ENCODE measurements around the gene FNDC10.
A peak's percentile ranks its signal among the peaks of the same experiment; 100 is the strongest.
"Not testable (repeated sequence)": the region's sequence is repeated elsewhere in the genome, so short reads cannot be mapped to it uniquely, and the experiment has no call there.

The FNDC10 gene

DNA sequence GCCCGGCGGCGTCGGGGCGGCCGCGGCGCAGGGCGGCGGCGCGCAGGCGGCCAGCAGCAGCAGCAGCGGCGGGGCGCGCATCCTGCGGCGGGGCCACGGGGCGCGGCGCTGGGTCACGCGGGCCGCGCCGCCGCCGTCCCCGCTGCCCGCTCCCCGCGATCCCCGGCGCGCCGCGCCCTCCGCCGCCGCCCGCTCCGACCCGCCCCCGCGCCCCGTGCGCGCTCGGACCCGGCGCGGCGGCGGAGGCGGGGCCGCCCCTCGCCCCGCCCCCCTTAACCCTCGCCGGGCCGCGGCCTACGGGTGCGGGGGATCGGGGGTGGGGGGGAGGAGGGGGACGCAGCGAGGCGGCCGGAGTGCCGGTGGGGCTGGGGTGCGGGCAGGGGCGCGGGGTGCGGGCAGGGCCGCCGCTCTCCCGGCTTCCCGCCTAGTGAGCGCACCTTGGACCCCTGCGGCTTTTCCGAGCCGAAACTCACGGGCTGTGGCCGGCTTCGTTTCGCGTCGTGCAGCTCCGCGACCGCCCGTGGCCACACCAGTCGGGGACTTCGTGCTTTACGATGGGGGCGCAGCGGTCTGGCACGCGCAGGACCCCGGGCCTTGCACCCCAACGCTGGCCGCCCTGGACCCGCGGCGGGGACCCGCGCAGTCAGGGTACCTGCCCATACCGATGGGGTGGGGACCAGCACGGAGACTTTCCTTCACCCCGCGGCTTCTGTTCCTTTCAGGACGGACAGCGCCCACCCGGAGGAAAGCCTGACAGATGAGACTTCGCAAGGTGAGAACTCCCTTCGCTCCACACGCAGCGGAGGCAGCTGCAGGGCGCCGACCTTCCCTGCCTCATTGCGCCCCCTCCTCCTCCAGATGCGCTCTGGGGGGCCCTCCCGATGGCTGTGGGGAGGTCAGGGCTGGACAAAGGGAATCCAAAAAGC is at the start of gene FNDC10:
Gene FNDC10 (minus strand): TSS at position 201 of the 926 bp plus-strand sequence. CDS start 120 bp downstream, at position 81.
- DNase-seq (ENCODE audit: low read depth) = no peak

DNA sequence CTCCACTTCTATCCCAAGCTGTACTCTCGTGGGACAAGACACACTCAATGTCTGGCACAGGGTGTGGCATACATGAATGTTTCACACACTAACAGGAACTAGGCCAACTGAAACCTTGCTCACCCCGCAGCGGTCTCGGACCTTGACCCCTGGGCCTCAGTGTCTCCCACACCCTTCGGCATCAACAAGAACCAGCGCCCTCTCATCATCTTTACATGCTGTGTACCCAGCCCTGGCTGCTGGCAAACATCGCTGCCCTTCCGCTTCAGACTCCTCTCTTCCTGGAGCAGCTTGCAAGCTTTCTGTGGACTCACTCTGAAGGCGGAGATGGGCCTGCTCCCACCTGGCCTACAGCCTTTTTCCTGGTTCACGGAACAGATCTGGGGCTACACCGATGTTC is 48.3 kb upstream of the FNDC10 start:
- DNase-seq (ENCODE audit: low read depth) = not testable (repeated sequence)

DNA sequence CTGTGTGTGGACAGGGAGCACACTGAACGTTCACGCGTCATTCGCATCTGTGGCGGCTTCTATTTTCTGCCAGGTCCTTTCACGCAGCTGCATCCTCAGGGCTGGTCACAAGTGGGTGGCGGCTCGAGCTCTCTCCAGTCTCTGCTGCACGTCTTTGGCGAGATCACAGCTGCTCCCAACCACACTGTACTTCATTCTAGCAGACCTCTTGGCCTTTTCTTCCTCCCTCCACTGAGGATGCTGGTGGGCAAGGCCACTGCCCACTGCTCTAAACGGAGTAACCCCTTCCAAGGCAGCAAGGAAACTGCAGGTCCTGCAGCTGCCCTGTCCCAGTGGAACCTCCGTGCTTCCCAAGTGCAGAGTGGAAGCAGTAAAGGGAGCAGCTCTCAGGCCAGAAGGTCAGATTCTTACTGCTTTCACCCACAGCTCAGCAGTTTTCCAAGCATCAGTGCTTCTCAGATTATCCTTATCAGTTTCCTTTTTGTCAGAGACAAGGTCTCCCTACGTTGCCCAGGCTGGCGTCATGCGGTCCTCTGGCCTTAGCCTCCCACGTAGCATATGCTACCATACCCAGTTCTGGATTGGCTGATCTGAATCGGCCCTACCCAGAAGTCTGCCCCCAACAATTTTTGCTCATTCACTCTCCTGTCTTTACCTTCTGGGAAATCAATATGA is 47.8 kb upstream of the FNDC10 start:
- DNase-seq (ENCODE audit: low read depth) = not testable (repeated sequence)

DNA sequence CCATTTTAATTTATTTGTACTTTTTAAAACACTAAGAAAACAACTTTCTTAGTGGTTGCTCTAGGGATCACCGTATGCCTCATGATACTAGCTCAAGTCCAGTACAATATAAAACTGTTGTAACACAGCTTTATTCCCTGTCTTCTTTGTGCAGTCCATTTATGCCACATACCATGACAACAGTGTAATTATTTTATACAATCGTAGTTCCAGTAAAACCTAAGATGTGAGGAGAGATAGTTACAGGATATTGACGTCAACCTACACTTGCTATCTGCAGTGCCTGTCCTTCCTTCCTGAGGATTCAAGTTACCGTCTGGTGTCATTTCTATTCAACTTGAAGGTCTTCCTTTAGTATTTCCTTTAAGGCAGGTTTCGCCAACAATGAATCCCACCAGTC is 46.4 kb upstream of the FNDC10 start:
- DNase-seq (ENCODE audit: low read depth) = not testable (repeated sequence)

DNA sequence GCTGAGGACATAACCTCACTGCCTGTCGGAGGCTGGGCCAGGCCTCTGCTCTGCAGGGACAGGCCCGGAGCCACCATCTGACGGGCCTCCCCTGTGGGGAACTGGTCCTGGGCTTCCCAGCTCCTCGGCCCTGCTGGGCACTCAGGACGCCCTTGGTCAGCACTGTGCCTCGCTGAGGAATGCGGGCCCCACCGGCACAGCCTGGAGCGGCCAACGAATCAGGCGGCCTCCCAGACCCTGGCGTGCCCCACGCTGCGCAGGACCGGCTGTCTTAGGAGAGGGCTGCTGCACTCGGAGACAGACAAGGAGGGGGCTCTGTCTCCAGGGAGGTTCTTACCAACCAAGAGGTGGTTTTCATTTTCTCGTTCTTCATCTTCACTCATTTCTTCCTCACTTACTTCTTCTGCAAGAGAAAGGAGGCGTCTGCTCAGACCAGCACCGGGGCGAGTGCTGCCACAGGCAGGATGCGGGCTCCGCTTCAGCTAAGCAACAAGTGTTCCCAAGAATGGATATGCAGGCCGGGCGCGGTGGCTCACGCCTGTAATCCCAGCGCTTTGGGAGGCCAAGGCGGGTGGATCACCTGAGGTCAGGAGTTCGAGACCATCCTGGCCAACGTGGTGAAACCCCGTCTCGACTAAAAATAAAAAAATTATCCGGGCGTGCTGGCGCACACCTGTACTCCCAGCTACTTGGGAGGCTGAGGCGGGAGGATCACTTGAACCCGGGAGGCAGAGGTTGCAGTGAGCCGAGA is 41.0 kb upstream of the FNDC10 start:
- DNase-seq (ENCODE audit: low read depth) = not testable (repeated sequence)

DNA sequence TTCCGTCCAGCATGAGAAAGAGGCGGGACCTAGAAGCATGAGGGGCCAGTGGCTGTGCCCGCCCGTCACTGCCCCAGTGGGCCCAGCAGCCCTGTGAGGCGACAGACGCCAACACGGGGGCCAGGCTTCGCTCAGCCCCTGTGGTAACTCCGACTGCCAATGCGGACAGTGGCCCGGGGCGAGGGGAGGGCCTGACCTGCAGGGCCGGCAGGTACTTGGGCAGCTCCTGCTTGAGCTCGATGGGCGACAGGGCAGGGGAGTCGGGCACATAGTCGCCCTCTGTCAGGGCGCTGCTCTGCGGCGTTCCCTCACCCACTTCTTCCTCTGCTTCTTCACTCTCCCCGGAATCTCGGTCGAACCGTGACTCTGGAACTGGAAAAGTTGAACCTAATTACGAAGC is 40.1 kb upstream of the FNDC10 start:
- DNase-seq (ENCODE audit: low read depth) = not testable (repeated sequence)

DNA sequence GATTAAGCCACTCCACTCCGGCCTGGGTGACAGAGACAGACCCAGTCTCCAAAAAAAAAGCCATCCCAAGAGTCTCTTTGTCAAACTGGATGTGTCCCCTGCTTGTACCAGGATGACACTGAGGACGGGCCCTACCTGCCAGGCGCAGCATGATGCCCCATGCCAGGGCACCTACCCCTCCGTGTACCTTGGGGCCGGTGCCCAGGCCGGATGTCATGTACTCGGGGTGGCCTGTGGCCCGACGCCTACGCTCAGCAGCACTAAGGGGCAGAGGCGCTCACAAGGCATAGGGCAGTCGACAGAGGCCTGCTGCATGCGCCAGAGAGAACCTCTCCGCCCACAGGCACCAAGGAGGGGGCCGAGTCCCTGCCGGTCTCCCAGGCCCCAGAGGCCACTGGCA is 39.4 kb upstream of the FNDC10 start:
- not testable (repeated sequence) for DNase-seq (ENCODE audit: low read depth)

DNA sequence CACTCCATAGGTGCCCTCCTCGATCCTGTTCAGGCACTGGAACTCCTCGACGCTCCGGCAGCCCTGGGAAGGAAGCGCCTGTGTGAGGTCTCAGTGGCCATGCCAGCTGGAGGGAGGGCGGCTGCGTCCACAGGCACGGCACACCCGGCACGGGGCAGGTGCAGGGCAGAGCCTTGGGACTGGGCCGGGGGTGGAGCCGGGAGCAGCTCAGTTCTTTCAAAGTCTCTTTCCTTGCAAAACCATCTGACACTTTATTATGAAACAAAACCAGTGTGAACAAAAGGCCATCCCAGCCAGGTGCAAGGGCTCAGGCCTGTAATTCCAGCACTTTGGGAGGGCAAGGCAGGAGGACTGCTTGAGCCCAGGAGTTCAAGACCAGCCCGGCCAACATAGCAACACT is 38.6 kb upstream of the FNDC10 start:
- DNase-seq (ENCODE audit: low read depth) = not testable (repeated sequence)

DNA sequence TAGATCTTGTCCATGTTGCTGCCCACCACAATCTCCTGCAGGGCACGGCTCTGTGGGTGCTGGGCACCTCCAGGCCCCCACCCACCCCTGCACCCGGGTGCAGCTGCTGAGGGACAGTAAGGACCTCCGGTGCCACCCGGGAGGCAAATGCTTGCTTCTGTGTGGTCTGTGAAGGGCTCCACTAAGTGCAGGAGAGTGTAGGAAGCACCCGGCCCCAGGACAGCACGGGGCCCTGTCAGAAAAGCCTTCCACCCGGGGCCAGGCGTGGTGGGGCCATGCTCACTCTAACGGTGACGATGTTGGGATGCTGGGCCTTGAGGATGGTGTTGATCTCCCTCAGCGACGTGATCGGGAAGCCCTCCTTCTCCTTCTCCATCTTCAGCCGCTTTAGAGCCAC is 37.5 kb upstream of the FNDC10 start:
- not testable (repeated sequence) for DNase-seq (ENCODE audit: low read depth)

DNA sequence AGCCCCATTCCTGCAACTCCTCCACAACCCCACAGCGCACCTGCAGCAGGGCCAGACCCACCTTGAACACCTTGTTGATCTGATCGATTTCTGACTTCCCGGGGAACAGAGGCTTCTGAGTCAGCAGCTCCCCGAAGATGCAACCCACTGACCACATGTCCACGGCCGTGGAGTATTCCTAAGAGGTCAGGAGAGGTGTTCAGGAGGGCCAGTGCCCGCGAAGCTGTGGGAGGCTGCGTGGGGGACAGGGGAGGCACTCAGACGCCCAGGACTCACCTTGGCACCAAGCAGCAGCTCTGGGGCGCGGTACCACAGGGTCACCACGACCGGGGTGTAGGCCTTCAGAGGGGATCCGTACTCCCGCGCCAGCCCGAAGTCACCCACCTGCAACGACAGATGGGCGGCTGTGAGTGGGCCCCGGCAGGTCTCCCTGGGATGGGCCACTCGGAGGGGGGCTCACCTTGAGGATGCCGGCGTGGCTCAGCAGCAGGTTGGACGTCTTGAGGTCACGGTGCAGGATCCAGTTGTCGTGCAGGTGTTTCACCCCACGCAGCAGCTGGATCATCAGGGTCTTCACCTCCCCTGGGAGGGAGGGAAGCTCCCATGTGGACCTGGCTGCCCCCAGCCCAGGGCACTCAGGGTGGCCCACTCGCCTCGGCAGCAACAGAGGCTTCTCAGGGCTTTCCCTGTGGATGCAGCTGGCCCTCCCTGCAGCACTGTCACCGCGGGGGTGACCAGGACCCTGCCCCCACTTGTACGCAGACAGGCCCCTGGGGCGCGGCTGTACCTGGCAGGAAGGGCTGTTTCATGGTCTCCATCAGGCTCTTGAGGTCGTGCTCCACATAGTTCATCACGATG is 36.9 kb upstream of the FNDC10 start:
- DNase-seq (ENCODE audit: low read depth) = not testable (repeated sequence)

DNA sequence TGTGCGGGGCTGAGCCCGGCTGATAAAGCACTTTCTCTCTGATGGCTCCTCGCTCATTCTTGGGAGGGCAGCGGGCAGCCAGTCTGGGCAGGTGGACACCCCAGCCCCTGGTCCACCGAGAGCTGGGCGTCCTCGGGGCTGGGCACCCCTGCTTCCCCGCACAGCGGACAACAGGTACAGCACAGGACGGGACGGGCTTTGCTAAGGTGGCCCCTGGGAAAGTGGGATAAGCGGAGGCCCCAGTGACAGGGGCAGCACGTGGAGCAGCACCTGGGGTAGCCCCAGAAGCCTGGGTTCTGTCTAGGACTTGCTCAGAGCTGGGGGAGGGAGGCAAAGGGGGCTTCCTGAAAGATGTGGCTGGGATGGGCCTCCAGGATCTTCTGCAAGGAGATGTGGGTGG is 34.7 kb upstream of the FNDC10 start:
- DNase-seq (ENCODE audit: low read depth) = not testable (repeated sequence)

DNA sequence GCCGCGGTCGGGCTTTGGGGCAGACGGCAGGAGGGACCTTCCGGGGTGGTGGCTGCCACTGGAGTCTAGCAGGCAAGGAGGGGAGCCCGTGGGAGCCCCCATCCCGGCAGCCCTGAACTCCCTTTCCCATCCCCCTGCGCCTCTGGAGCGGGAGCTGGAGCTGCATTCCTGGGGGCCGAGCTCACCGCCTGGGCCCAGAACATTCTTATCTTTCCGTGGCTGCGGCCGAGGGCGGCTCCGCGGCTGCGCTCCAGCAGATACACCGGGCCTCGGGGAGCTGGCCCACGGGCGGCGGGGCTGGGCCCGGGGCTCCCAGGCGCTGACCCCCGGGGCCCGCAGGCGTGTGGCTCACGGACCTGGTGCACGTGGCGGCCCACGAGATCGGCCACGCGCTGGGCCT is 33.5 kb upstream of the FNDC10 start:
- not testable (repeated sequence) for DNase-seq (ENCODE audit: low read depth)

DNA sequence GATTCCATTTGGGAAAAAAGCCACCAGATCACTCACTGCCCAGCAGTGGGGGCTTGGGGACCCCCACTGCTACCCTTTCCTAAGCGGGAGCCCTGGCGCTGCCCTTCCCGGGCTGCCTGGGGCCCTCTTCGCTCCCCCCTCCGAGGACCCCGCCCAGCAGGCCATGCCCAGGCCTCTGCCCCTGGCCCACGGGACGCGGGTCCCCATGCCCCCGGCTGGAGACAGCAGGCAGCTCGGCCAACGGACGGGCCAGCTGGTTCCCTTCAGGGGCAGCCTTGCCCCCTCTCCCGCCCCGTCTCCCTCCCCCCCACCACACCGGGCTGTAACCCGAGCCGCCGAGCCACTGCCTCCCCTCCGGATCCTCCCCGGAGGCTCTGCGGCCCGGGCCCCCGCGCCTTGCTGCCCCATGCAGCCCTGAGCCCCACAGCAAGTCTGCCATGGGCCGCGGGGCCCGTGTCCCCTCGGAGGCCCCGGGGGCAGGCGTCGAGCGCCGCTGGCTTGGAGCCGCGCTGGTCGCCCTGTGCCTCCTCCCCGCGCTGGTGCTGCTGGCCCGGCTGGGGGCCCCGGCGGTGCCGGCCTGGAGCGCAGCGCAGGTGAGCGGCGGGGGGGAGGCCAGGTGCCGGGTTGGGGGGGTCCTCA is 32.0 kb upstream of the FNDC10 start, which contains the start of gene MMP23B:
Gene MMP23B (plus strand): TSS at position 392 of the 639 bp plus-strand sequence. CDS start 46 bp downstream, at position 438.
- no peak for DNase-seq (ENCODE audit: low read depth)

DNA sequence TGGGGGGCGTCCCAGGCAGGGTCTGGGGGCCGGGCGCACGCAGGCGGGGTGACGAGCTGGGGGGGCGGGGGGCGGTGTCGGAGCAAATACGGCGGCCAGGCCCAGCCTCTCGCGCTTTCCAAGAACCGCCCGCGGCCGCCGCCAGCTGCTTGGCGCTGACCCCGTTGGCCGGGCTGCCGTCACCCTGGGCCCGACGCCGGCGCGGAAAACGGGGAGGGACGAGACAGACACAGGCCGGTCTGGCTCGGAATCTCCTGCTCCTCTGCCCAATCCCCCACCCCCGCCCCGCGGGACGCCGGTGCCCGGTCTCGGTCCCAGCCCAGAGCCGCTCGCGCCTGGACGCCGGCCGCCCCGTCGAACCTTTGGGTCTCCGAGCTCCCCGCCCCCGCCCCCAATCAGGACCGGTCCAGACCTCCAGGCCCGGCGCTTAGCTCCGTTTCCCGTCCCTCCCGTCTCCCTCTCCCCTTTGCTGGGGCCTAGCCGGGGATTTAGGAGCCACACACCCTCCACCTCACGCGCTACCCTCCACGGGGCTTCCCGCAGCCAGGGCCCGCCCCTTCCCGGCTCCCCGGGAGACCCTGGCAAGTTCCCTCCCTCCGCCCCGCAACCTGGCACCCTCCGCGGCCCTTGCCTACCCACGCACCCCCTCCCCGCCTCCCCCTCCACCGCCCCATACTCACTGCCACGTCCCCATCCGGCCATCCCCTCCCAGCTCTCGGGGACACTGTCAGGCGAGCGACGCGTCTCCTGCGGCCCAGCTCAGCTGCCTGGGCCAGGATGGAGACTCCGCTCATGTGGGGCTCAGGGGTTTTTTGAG is 31.2 kb upstream of the FNDC10 start:
- DNase-seq (ENCODE audit: low read depth) = no peak

DNA sequence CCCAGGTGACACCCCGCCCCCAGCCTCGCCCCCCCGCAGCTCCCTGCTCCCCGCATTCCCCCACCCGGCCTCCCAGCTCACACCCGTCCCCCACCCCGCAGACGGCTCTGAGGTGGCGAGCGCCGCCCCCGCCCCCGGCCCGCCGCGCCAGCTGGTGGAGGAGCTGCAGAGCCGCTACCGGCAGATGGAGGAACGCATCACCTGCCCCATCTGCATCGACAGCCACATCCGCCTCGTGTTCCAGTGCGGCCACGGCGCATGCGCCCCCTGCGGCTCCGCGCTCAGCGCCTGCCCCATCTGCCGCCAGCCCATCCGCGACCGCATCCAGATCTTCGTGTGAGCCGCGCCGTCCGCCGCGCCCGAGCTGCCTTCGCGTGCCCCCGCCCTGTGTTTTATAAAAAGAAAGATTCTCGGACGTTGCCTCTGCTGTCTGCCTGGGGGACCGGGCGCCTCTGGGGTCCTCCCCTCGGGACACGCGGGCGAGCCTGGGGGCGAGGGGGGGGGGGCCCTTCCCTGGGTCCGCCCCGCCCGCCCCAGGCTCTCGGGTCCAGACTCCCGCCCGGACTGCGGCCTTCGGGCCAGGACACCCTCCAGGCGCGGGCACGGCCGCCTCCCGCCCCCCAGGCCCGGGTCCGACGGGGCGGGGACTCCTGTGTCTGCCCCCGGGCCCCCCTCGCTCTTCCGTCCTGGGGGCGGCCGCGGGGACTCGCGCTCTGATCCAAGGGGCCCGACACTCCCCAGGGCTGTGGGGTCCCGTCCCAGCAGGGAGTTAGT is 30.4 kb upstream of the FNDC10 start:
- DNase-seq (ENCODE audit: low read depth) = peak; percentile 43

DNA sequence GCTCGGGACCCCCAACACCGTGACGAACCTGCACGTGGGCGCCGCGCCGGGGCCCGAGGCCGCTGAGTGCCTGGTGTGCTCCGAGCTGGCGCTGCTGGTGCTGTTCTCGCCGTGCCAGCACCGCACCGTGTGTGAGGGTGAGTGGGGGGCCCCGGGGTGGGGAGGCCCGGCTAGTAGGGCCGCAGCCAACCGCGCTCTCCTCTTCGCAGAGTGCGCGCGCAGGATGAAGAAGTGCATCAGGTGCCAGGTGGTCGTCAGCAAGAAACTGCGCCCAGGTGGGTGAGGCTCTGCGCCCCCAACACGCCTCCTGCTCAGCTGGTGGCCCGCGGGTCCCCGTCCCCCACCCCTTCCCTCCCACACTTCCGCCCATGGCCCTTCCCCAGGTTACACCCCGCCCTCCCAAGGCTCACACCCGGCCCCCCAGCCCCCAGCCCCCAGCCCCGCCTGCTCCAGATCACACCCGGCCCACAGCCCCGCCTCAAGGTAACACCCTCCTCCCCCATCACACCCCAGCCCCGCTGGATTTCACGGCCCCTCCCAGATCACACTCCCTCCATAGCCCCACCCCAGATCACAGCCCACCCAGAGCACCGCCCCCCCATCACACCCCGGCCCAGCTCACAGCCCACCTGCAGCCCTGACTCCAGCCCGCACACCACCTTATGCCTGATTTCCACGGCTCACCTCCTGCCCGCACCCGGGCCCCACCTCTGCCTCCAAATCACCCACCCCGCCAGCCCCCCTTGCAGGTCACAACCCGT is 29.7 kb upstream of the FNDC10 start:
- DNase-seq (ENCODE audit: low read depth) = no peak

DNA sequence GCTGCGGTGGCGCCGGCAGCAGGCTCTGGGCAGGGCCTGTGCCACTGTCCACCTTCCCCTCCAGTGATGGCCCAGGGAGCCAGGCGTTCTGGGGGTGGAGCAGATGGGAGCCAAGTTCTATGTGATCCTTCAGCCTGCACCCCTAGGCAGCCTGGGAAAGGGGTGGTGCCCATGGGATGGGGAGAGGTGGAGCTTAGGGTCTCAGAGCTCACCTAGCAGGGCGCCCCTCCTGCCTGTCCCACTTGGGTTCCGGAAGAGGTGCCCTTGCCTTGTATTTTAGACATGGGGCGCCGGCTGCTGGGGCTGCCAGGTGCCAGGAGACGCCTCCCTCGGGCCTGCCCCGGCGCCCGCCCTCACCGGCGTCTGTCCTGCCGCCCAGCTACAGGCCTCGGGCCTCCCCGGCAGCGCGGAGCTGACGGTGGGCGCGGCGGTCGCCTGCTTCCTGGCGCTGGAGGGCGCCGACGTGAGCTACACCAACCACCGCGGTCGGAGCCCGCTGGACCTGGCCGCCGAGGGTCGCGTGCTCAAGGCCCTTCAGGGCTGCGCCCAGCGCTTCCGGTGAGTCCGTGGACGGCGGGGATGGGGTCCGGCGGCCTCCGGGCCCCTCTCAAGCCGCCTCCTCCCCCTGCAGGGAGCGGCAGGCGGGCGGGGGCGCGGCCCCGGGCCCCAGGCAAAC is 29.0 kb upstream of the FNDC10 start:
- no peak for DNase-seq (ENCODE audit: low read depth)

Data from fibroblast of the conjunctiva (primary cell).